C4-2B (cell line): ENCODE data around the gene GNB4.

Experiments used
- ZFX ChIP-seq: fragments of 450-650 bp; IDR thresholded peaks from 2 replicates; pipeline ENCODE4 v1.6.1; 2017
- TF ChIP-seq, protein P1 (sequence below): fragments of 450-650 bp; conservative IDR thresholded peaks from 2 replicates; pipeline ENCODE4 v1.5.1; 2017; ENCODE audit warnings: mild to moderate bottlenecking

DNA sequence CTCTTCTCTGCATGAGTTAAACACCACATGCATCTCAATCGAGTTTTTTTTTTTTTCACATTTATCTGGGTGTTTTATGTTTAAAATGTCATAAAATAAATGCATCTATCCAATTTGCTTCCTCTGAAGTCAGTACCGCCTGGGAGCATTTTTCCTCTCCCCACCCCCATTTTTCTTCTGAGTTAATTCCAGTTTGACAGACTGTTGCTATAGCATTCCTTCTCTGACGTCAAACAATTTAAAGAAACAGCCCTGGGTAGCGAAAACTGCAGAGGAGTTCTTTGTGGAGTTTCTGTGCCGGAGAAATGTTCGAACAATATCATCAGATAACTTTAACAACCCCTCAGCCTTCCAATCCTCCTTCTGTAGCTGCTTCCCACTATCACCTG lies 900 bp upstream of the GNB4 start:
- TF ChIP-seq, protein P1, sequence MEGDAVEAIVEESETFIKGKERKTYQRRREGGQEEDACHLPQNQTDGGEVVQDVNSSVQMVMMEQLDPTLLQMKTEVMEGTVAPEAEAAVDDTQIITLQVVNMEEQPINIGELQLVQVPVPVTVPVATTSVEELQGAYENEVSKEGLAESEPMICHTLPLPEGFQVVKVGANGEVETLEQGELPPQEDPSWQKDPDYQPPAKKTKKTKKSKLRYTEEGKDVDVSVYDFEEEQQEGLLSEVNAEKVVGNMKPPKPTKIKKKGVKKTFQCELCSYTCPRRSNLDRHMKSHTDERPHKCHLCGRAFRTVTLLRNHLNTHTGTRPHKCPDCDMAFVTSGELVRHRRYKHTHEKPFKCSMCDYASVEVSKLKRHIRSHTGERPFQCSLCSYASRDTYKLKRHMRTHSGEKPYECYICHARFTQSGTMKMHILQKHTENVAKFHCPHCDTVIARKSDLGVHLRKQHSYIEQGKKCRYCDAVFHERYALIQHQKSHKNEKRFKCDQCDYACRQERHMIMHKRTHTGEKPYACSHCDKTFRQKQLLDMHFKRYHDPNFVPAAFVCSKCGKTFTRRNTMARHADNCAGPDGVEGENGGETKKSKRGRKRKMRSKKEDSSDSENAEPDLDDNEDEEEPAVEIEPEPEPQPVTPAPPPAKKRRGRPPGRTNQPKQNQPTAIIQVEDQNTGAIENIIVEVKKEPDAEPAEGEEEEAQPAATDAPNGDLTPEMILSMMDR: no peak
- TF ChIP-seq ZFX: no peak
